ENCODE data around the gene AMIGO2.

AMIGO2 gene

DNA sequence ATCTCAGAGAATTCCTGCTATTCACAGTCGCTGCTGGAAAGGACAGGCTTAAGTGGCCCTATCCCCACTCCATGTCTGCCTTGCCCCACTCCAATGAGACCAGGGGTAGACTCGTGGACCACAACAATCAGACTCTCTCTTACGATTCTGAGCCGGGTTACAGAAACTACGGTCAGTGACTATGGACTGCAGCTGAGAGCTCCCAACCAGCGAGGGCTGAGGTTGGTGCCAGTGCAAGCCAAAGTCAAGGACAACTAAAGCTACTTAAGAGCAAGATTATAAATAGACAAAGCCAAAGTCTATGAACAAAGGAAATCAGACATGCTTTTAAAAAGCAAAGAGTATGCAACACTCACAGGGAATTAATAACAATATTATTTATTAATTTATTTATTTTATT is 18.3 kb upstream of the AMIGO2 start:
- Histone ChIP-seq H3K4me3 (ENCODE audit: low read depth in 1 of 2, low read length in 1 of 2) (no peak overlapping the region), H3K4me1 (ENCODE audit: control insufficient read depth in 1 of 2, insufficient read depth in 1 of 2, low read depth in 1 of 2, low read length in 1 of 2) (no peaks in the 10 kb centered on the region), H3K9me3 (no peaks in the 10 kb centered on the region), H3K27me3 (no peaks in the 10 kb centered on the region), H3K27ac (no peak overlapping the region), H3K36me3 (no peaks in the 10 kb centered on the region)
- TF ChIP-seq, protein P1, sequence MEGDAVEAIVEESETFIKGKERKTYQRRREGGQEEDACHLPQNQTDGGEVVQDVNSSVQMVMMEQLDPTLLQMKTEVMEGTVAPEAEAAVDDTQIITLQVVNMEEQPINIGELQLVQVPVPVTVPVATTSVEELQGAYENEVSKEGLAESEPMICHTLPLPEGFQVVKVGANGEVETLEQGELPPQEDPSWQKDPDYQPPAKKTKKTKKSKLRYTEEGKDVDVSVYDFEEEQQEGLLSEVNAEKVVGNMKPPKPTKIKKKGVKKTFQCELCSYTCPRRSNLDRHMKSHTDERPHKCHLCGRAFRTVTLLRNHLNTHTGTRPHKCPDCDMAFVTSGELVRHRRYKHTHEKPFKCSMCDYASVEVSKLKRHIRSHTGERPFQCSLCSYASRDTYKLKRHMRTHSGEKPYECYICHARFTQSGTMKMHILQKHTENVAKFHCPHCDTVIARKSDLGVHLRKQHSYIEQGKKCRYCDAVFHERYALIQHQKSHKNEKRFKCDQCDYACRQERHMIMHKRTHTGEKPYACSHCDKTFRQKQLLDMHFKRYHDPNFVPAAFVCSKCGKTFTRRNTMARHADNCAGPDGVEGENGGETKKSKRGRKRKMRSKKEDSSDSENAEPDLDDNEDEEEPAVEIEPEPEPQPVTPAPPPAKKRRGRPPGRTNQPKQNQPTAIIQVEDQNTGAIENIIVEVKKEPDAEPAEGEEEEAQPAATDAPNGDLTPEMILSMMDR (IDR thresholded peaks at IDR 0.05) = no peak

- Histone ChIP-seq H3K27me3 (no peaks in the 10 kb centered on the region), H3K9me3 (no peaks in the 10 kb centered on the region), H3K27ac (no peak overlapping the region), H3K4me1 (ENCODE audit: control insufficient read depth in 1 of 2, insufficient read depth in 1 of 2, low read depth in 1 of 2, low read length in 1 of 2) (no peaks in the 10 kb centered on the region), H3K36me3 (no peaks in the 10 kb centered on the region), H3K4me3 (ENCODE audit: low read depth in 1 of 2, low read length in 1 of 2) (no peak overlapping the region)
- TF ChIP-seq, protein P1 (IDR thresholded peaks at IDR 0.05) = no peak
Measured at GRCh38 chr12:47097276-47097896, 17.6 kb upstream of the AMIGO2 start.

DNA sequence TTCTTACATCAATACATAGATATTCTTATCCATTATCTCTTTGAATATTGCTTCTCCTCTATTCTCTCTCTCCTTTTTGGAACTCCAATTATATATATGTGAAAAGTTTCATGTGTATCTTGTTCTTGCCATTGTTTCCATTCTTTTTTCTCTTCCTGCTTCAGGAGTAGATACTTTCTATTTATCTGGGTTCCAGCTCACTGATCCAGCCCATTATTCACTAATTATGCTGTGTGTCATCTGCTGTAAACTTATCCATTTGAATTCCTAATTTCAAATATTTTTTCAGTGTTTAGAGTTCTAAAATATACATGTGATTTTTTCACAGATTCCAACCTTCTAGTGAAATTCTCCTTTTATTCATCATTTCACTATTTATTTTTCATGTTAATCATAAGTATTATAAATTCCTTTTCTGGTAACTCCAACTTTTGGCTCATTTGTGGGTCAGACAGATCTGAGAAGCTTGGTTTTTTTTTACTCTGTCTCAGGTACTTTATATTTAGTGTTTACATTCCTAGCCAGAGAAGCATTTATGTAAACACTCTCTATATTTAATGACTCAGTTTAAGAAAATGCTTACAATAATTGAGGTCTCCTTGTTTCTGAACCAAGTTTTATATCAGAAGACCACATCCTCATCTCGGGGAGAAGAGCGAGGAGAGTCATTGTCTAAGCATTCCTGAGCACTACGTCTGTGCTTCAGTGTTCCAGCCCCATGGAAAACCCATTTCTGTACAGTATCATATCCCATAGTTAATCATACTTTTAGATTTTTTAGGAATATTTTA is 15.9 kb upstream of the AMIGO2 start:
- Histone ChIP-seq H3K4me3 (ENCODE audit: low read depth in 1 of 2, low read length in 1 of 2) (no peak overlapping the region), H3K36me3 (no peaks in the 10 kb centered on the region), H3K27ac (no peak overlapping the region), H3K9me3 (no peaks in the 10 kb centered on the region), H3K4me1 (ENCODE audit: control insufficient read depth in 1 of 2, insufficient read depth in 1 of 2, low read depth in 1 of 2, low read length in 1 of 2) (no peaks in the 10 kb centered on the region), H3K27me3 (no peaks in the 10 kb centered on the region)
- TF ChIP-seq, protein P1 (IDR thresholded peaks at IDR 0.05) = no peak

DNA sequence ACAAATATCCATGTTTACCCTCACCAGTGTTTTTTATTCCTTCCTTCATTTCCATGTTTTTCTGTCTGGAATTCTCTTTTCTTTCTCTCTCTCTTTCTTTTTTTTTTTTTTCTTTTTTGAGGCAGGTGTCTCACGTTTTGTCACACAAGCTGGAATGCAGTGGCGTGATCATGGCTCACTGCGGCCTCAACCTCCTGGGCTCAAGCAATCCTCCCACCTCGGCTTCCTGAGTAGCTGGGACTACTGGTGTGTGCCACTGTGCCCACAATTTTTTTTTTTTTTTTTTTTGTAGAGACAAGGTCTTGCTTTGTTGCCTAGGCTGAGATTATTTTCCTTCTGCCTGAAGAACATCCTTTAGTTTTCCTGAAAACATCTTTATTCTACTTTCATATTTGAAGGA is 15.0 kb upstream of the AMIGO2 start:
- H3K27ac ChIP-seq = no peak overlapping the region
- TF ChIP-seq, protein P1 (IDR thresholded peaks at IDR 0.05) = no peak
- H3K4me3 ChIP-seq (ENCODE audit: low read depth in 1 of 2, low read length in 1 of 2) = no peak overlapping the region
- no peaks in the 10 kb centered on the region for H3K9me3 ChIP-seq
- no peaks in the 10 kb centered on the region for H3K4me1 ChIP-seq (ENCODE audit: control insufficient read depth in 1 of 2, insufficient read depth in 1 of 2, low read depth in 1 of 2, low read length in 1 of 2)
- no peaks in the 10 kb centered on the region for H3K36me3 ChIP-seq
- H3K27me3 ChIP-seq = no peaks in the 10 kb centered on the region

DNA sequence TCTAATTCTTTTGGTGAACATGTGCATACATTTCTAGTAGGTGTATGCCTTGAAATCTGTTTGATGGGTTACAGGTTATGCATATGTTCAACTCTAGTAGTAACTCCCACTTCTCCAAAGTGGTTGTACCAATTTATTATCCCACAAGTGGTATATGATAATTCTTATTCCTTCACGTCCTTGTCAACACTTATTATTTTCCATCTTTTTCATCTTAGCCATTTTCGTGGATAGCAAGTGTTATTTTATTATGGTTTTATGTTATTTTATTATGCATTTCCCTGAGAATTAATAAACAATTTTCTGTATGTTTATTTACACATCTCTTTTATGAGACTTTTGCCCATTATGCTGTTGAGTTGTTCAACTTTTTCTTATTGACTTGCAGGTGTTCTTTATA is 11.2 kb upstream of the AMIGO2 start:
- TF ChIP-seq, protein P1 (IDR thresholded peaks at IDR 0.05) = no peak
- Histone ChIP-seq H3K4me1 (ENCODE audit: control insufficient read depth in 1 of 2, insufficient read depth in 1 of 2, low read depth in 1 of 2, low read length in 1 of 2) (no peaks in the 10 kb centered on the region), H3K27me3 (peaks cover under 1% of the 10 kb centered on the region), H3K4me3 (ENCODE audit: low read depth in 1 of 2, low read length in 1 of 2) (no peak overlapping the region), H3K9me3 (no peaks in the 10 kb centered on the region), H3K36me3 (no peaks in the 10 kb centered on the region), H3K27ac (no peak overlapping the region)

All from neutrophil (primary cell).